Esophagus muscularis mucosa (tissue), 4 donors: ENCODE data around the gene FKBP2. TPM values are rescaled to one million over a fixed set of nuclear protein-coding genes. Genes with fewer than 3 reads are reported as not detected.

Experiments used
- DNase-seq: peaks from one replicate; pipeline ENCODE4 v3.0.0-alpha.2; 2017; ENCODE audit errors: extremely low spot score
- H3K27ac ChIP-seq, 4 donors: fragments of 200-600 bp; sonication (generic); replicated peaks in 1 of 4; 1 replicate in 3 of 4; 2 replicates in 1 of 4; pipeline ENCODE4 v1.5.1; 2016 to 2019; ENCODE audit warnings: mild to moderate bottlenecking in 1 of 4
- H3K27me3 ChIP-seq, 4 donors: fragments of 200-600 bp; sonication (generic); one replicate each; pipeline versions ENCODE4 v1.5.1 to v1.6.0; 2016 to 2019
- H3K36me3 ChIP-seq, 4 donors: fragments of 200-600 bp; sonication (generic); one replicate each; pipeline ENCODE4 v1.5.1; 2016 to 2019
- H3K4me1 ChIP-seq, 4 donors: fragments of 200-600 bp; sonication (generic); one replicate each; pipeline ENCODE4 v1.5.1; 2016 to 2019
- H3K4me3 ChIP-seq, 4 donors: fragments of 200-600 bp; sonication (generic); 1 replicate in 2 of 4; 2 replicates in 2 of 4; pipeline ENCODE4 v1.5.1; 2016 to 2019; ENCODE audit warnings: mild to moderate bottlenecking in 4 of 4, moderate library complexity in 1 of 4
- H3K9me3 ChIP-seq, 4 donors: fragments of 200-600 bp; sonication (generic); 1 replicate in 3 of 4; 2 replicates in 1 of 4; pipeline ENCODE4 v1.5.1; 2016 to 2019
- CTCF ChIP-seq, 3 experiments: fragments of 200-600 bp in 2 of 3; fragments of 450-650 bp in 1 of 3; sonication (generic) in 2 of 3; IDR thresholded peaks; one replicate each; pipeline ENCODE4 v1.5.1; 2017 to 2019; ENCODE audit warnings: antibody characterized with exemption in 3 of 3, mild to moderate bottlenecking in 2 of 3, moderate library complexity in 1 of 3
- EP300 ChIP-seq: sonication (generic); formaldehyde crosslinking; IDR thresholded peaks from one replicate; pipeline ENCODE4 v1.6.1; 2017; ENCODE audit warnings: antibody characterized with exemption
- POLR2A ChIP-seq: fragments of 450-650 bp; IDR thresholded peaks from one replicate; pipeline ENCODE4 v1.6.1; 2017; ENCODE audit warnings: antibody characterized with exemption, moderate library complexity, mild to moderate bottlenecking, low read depth
- POLR2AphosphoS5 ChIP-seq, 2 donors: sonication (generic); formaldehyde crosslinking; IDR thresholded peaks; one replicate each; pipeline ENCODE4 v1.6.1; 2017; ENCODE audit warnings: antibody characterized with exemption in 2 of 2
- WGBS: methylation state at CpG from one replicate; pipeline ENCODE4 v1.1.5; 2018; 5-methylcytosine and 5-hydroxymethylcytosine counted together
- intact Hi-C: fragments of 100-400 bp; cut with DNase I; formaldehyde crosslinking; loops from one replicate; pipeline ENCODE4 v1.15.1; 2023
- total RNA-seq, 4 donors: library from RNA; depleted of rRNA; stranded (reverse); fragments of >200 nt; gene quantifications; one replicate each; pipeline versions ENCODE4 v1.1.0 to v1.2.1, GENCODE V29; 2016

The FKBP2 gene
- total RNA-seq, 4 donors from 2014 or later: 49.0 to 87.8 (median 65.5) TPM

GRCh38 chr11:64249563-64250414, 8.9 kb downstream of the FKBP2 start:
- TF ChIP-seq CTCF (IDR thresholded peaks at IDR 0.05) (no peak), POLR2AphosphoS5 (IDR thresholded peaks at IDR 0.05) (no peak), POLR2A (no peak), EP300 (no peak)
- H3K27me3 ChIP-seq: no peaks in the 10 kb centered on the region
- H3K4me3 ChIP-seq: no peak overlapping the region
- peaks cover 0 to 7% (median 6%) of the 10 kb centered on the region in 4 donors for H3K36me3 ChIP-seq
- intact Hi-C loops: no loop called here
- DNase-seq: no peak
- WGBS: 89% methylated on average over 8 of the region's 8 CpGs
- H3K4me1 ChIP-seq: peaks cover 48 to 72% (median 65%) of the 10 kb centered on the region in 4 donors
- H3K9me3 ChIP-seq: no peaks in the 10 kb centered on the region
- H3K27ac ChIP-seq: no peak overlapping the region

- no peak for TF ChIP-seq POLR2A
- Histone ChIP-seq H3K36me3 (peaks cover 3 to 14% (median 13%) of the 10 kb centered on the region in 4 donors), H3K27ac (peak overlapping the region in 1 of 4 donors; percentile 81), H3K4me3 (peak overlapping the region; percentile 88 to 93 (median 92)), H3K4me1 (peaks cover 40 to 67% (median 58%) of the 10 kb centered on the region in 4 donors), H3K27me3 (no peaks in the 10 kb centered on the region), H3K9me3 (no peaks in the 10 kb centered on the region)
- DNase-seq: no peak
- intact Hi-C loops: no loop called here
- WGBS: 0% methylated on average over 3 of the region's 13 CpGs
Measured at GRCh38 chr11:64250415-64251015, 9.6 kb downstream of the FKBP2 start.

- no peak for DNase-seq
- WGBS: 1% methylated on average over 10 of the region's 75 CpGs
- peak within 1 kb of the TSS; percentile 81 to 86 (median 84) for H3K27ac ChIP-seq
- TF ChIP-seq POLR2AphosphoS5 (IDR thresholded peaks at IDR 0.05) (peak; percentile 4 to 45), CTCF (IDR thresholded peaks at IDR 0.05) (peak; percentile 76 to 94 (median 91)), EP300 (no peak)
- peaks cover 36 to 62% (median 53%) of the 10 kb centered on the region in 4 donors for H3K4me1 ChIP-seq
- intact Hi-C loops: no loop called here
- H3K36me3 ChIP-seq: peaks cover 10 to 21% (median 20%) of the 10 kb centered on the region in 4 donors
- no peaks in the 10 kb centered on the region for H3K9me3 ChIP-seq
- no peaks in the 10 kb centered on the region for H3K27me3 ChIP-seq
- peak within 1 kb of the TSS; percentile 88 to 93 (median 92) for H3K4me3 ChIP-seq
Measured at GRCh38 chr11:64251016-64251752, 10.3 kb downstream of the FKBP2 start, which contains the start of gene PLCB3. Gene PLCB3, plus strand, starts transcription at chr11:64251530. Its CDS starts 120 bp downstream, at chr11:64251650.

GRCh38 chr11:64251753-64252002, 10.8 kb downstream of the FKBP2 start:
- Histone ChIP-seq H3K36me3 (peaks cover 15 to 26% (median 25%) of the 10 kb centered on the region in 4 donors), H3K27me3 (no peaks in the 10 kb centered on the region), H3K9me3 (no peaks in the 10 kb centered on the region), H3K4me3 (peak overlapping the region; percentile 88 to 93 (median 92)), H3K27ac (peak overlapping the region; percentile 81 to 86 (median 84)), H3K4me1 (peaks cover 36 to 61% (median 53%) of the 10 kb centered on the region in 4 donors)
- TF ChIP-seq CTCF (IDR thresholded peaks at IDR 0.05) (no peak), POLR2AphosphoS5 (IDR thresholded peaks at IDR 0.05) (no peak), POLR2A (no peak), EP300 (no peak)
- intact Hi-C loops: loop anchor here (1.0 kb wide), 1 partner anchor 47 kb away; no protein-coding TSS in a partner anchor
- 3% methylated on average over 7 of the region's 18 CpGs for WGBS
- DNase-seq: no peak
